IMR-90 (cell line): ENCODE results near the gene ZNF831. TPM values are rescaled to one million over a fixed set of nuclear protein-coding genes. Genes with fewer than 3 reads are reported as not detected.

Experiments
- ATAC-seq: fragments of 200-7000 bp; cut with Tn5 transposase; 2 replicates; pipeline ENCODE4 v1.9.1; 2020; ENCODE audit warnings: low read depth, mild to moderate bottlenecking, moderate library complexity
- BruUV-seq: library from RNA; stranded (reverse); fragments of 400-500 nt; replicated peaks from 2 replicates; lab custom pipeline; 2021; lab: Mats Ljungman, UMichigan
- CTCF ChIA-PET: fragments of 300-600 bp; formaldehyde crosslinking; extraction: SDS; loops from one replicate; lab custom pipeline; 2021; ENCODE audit warnings: antibody characterized with exemption; lab: Yijun Ruan, JAX
- POLR2A ChIA-PET: fragments of 300-600 bp; sonication (Branson Sonifier 250); formaldehyde crosslinking; loops from one replicate; lab custom pipeline; 2022; ENCODE audit warnings: antibody characterized with exemption; ENCODE audit not compliant: unreplicated experiment; lab: Charles Lee
- DNase-seq: peaks from one replicate; pipeline ENCODE4 v3.0.0; 2013
- H2AFZ ChIP-seq: replicated peaks from 2 replicates; pipeline ENCODE3; 2013; ENCODE audit warnings: low read length, mild to moderate bottlenecking; ENCODE audit not compliant: poor library complexity
- H2AK5ac ChIP-seq: 2 replicates; pipeline ENCODE4 v1.6.1; 2013; ENCODE audit warnings: low read depth, low read length, inconsistent platforms
- H2AK9ac ChIP-seq: replicated peaks from 2 replicates; pipeline ENCODE3; 2013; ENCODE audit warnings: mild to moderate bottlenecking, low read depth, low read length, moderate library complexity; ENCODE audit not compliant: poor library complexity
- H2BK120ac ChIP-seq: 2 replicates; pipeline ENCODE4 v1.6.1; 2013; ENCODE audit warnings: low read depth, low read length, inconsistent platforms
- H2BK15ac ChIP-seq: 3 replicates; pipeline ENCODE4 v1.6.1; 2013; ENCODE audit warnings: low read depth, low read length, inconsistent platforms
- H2BK20ac ChIP-seq: 2 replicates; pipeline ENCODE4 v1.6.1; 2013; ENCODE audit warnings: low read depth, mild to moderate bottlenecking, inconsistent platforms, low read length, moderate library complexity
- H2BK5ac ChIP-seq: 2 replicates; pipeline ENCODE4 v1.6.1; 2013; ENCODE audit warnings: mild to moderate bottlenecking, low read depth, low read length, inconsistent platforms; ENCODE audit not compliant: poor library complexity, severe bottlenecking
- H3K14ac ChIP-seq: replicated peaks from 2 replicates; pipeline ENCODE4 v1.6.1; 2013; ENCODE audit warnings: low read depth, low read length, inconsistent platforms
- H3K18ac ChIP-seq: 2 replicates; pipeline ENCODE4 v1.6.1; 2013; ENCODE audit warnings: low read depth, low read length, control low read depth
- H3K23ac ChIP-seq: 2 replicates; pipeline ENCODE4 v1.6.1; 2013; ENCODE audit warnings: low read depth, low read length, inconsistent platforms
- H3K27ac ChIP-seq: 2 replicates; pipeline ENCODE4 v1.5.1; 2013; ENCODE audit warnings: mild to moderate bottlenecking, control low read depth, low read length; ENCODE audit not compliant: insufficient read depth
- H3K27me3 ChIP-seq: 2 replicates; pipeline ENCODE4 v1.6.1; 2013; ENCODE audit warnings: low read length; ENCODE audit not compliant: control insufficient read depth, insufficient read depth
- H3K36me3 ChIP-seq: 2 replicates; pipeline ENCODE4 v1.6.1; 2013; ENCODE audit warnings: low read length, mixed read lengths; ENCODE audit not compliant: control insufficient read depth, insufficient read depth
- H3K4ac ChIP-seq: 2 replicates; pipeline ENCODE4 v1.6.1; 2013; ENCODE audit warnings: low read depth, low read length, inconsistent platforms
- H3K4me1 ChIP-seq: 2 replicates; pipeline ENCODE4 v1.6.1; 2013; ENCODE audit warnings: low read length, mixed read lengths; ENCODE audit not compliant: control insufficient read depth, insufficient read depth
- H3K4me2 ChIP-seq: 2 replicates; pipeline ENCODE4 v1.6.1; 2013; ENCODE audit warnings: low read depth, mild to moderate bottlenecking, control low read depth, low read length, moderate library complexity
- H3K4me3 ChIP-seq: 2 replicates; pipeline ENCODE4 v1.5.1; 2013; ENCODE audit warnings: low read depth, mild to moderate bottlenecking, control low read depth, low read length, moderate library complexity; ENCODE audit not compliant: insufficient read depth
- H3K56ac ChIP-seq: 2 replicates; pipeline ENCODE4 v1.6.1; 2013; ENCODE audit warnings: low read length, inconsistent platforms; ENCODE audit not compliant: insufficient read depth; ENCODE audit errors: extremely low read depth
- H3K79me1 ChIP-seq, 2 experiments: 2 replicates each; pipeline ENCODE4 v1.6.1; 2013; ENCODE audit warnings: low read length in 2 of 2, inconsistent platforms in 1 of 2, low read depth in 1 of 2
- H3K9ac ChIP-seq: 2 replicates; pipeline ENCODE4 v1.6.1; 2013; ENCODE audit warnings: low read depth, low read length, control low read depth
- H3K9me1 ChIP-seq: 2 replicates; pipeline ENCODE4 v1.6.1; 2013; ENCODE audit warnings: low read length, inconsistent platforms; ENCODE audit not compliant: insufficient read depth
- H3K9me3 ChIP-seq: 2 replicates; pipeline ENCODE4 v1.6.1; 2013; ENCODE audit warnings: low read length; ENCODE audit not compliant: control insufficient read depth, insufficient read depth
- H4K20me1 ChIP-seq: 2 replicates; pipeline ENCODE4 v1.6.1; 2013; ENCODE audit warnings: low read length, inconsistent platforms; ENCODE audit not compliant: insufficient read depth
- H4K5ac ChIP-seq: 2 replicates; pipeline ENCODE4 v1.6.1; 2013; ENCODE audit warnings: mild to moderate bottlenecking, low read depth, low read length, control low read depth
- H4K8ac ChIP-seq, 2 experiments: 2 replicates each; pipeline ENCODE4 v1.6.1; 2013; ENCODE audit warnings: low read depth in 2 of 2, low read length in 2 of 2, control low read depth in 1 of 2, inconsistent platforms in 1 of 2
- H4K91ac ChIP-seq: 2 replicates; pipeline ENCODE4 v1.6.1; 2013; ENCODE audit warnings: low read depth, low read length, inconsistent platforms; ENCODE audit not compliant: insufficient read depth
- BHLHE40 ChIP-seq: fragments of 150-350 bp; IDR thresholded peaks from 2 replicates; pipeline ENCODE4 v1.6.1; 2016; ENCODE audit warnings: mild to moderate bottlenecking, low read depth, low read length
- CEBPB ChIP-seq: IDR thresholded peaks from 2 replicates; pipeline ENCODE4 v1.6.1; 2012; ENCODE audit warnings: low read depth, low read length, improper control_type of control experiment
- CHD1 ChIP-seq: IDR thresholded peaks from 2 replicates; pipeline ENCODE4 v1.6.1; 2012; ENCODE audit warnings: low read depth, low read length, improper control_type of control experiment
- CTCF ChIP-seq: conservative IDR thresholded peaks from 2 replicates; pipeline ENCODE4 v1.5.1; 2012; ENCODE audit warnings: mild to moderate bottlenecking, low read depth, low read length, improper control_type of control experiment
- ELK1 ChIP-seq: fragments of 150-350 bp; IDR thresholded peaks from 2 replicates; pipeline ENCODE4 v1.6.1; 2016; ENCODE audit warnings: low read depth, mild to moderate bottlenecking, low read length, moderate library complexity, borderline replicate concordance
- FOS ChIP-seq: fragments of 150-350 bp; IDR thresholded peaks from 2 replicates; pipeline ENCODE4 v1.6.1; 2016; ENCODE audit warnings: low read depth, low read length
- MAFK ChIP-seq: IDR thresholded peaks from 2 replicates; pipeline ENCODE4 v1.6.1; 2012; ENCODE audit warnings: low read depth, low read length, improper control_type of control experiment
- MAZ ChIP-seq: IDR thresholded peaks from 2 replicates; pipeline ENCODE4 v1.6.1; 2012; ENCODE audit warnings: low read depth, mild to moderate bottlenecking, low read length, improper control_type of control experiment, moderate library complexity, borderline replicate concordance
- MXI1 ChIP-seq: IDR thresholded peaks from 2 replicates; pipeline ENCODE4 v1.6.1; 2012; ENCODE audit warnings: low read depth, mild to moderate bottlenecking, low read length, moderate library complexity, borderline replicate concordance
- NFE2L2 ChIP-seq: fragments of 150-350 bp; IDR thresholded peaks from 2 replicates; pipeline ENCODE4 v1.6.1; 2016; ENCODE audit warnings: low read depth, mild to moderate bottlenecking, low read length
- POLR2A ChIP-seq: IDR thresholded peaks from 2 replicates; pipeline ENCODE4 v1.6.1; 2012; ENCODE audit warnings: mild to moderate bottlenecking, low read depth, low read length
- RAD21 ChIP-seq: IDR thresholded peaks from 2 replicates; pipeline ENCODE4 v1.6.1; 2012; ENCODE audit warnings: low read length, improper control_type of control experiment
- RCOR1 ChIP-seq: IDR thresholded peaks from 2 replicates; pipeline ENCODE4 v1.6.1; 2012; ENCODE audit warnings: mild to moderate bottlenecking, low read length, improper control_type of control experiment; ENCODE audit not compliant: insufficient replicate concordance
- SMC3 ChIP-seq: fragments of 150-350 bp; IDR thresholded peaks from 2 replicates; pipeline ENCODE4 v1.6.1; 2016; ENCODE audit warnings: low read depth, mild to moderate bottlenecking, antibody characterized with exemption, low read length, moderate library complexity
- USF2 ChIP-seq: fragments of 150-350 bp; IDR thresholded peaks from 2 replicates; pipeline ENCODE4 v1.6.1; 2017; ENCODE audit warnings: mild to moderate bottlenecking, antibody characterized with exemption, low read length, low read depth
- WGBS, 2 experiments: methylation state at CpG; one replicate each; pipeline versions ENCODE4 v1.1.5 to v1.1.7; 2013; ENCODE audit warnings: missing lambda C conversion rate in 2 of 2; ENCODE audit not compliant: insufficient read length in 1 of 2; ENCODE audit errors: extremely low coverage in 2 of 2; 5-methylcytosine and 5-hydroxymethylcytosine counted together
- dilution Hi-C: fragments of 300-500 bp; cut with HindIII; formaldehyde crosslinking; loops from one replicate; pipeline ENCODE4 v1.14.3; 2018; ENCODE audit warnings: low sequenced_read_pairs; ENCODE audit not compliant: unreplicated experiment
- in situ Hi-C: fragments of 300-500 bp; cut with MboI; formaldehyde crosslinking; loops from 3 replicates; pipeline ENCODE4 v1.14.3; 2019; ENCODE audit warnings: low sequenced_read_pairs, inconsistent platforms, mixed read lengths
- intact Hi-C: fragments of 100-400 bp; cut with micrococcal nuclease; formaldehyde crosslinking; loops from 2 replicates; pipeline ENCODE4 v1.10.0; 2022
- polyA plus RNA-seq, 3 experiments: library from polyadenylated mRNA; depleted of rRNA; stranded (reverse); fragments of >200 nt; gene quantifications; 2 replicates each; pipeline ENCODE4 v1.2.3, GENCODE V29; 2012; ENCODE audit warnings: low replicate concordance in 1 of 3
- total RNA-seq: library from RNA; depleted of rRNA; stranded (reverse); fragments of >200 nt; gene quantifications from 2 replicates; pipeline ENCODE4 v1.2.3, GENCODE V29; 2012

Gene ZNF831
- total and polyA plus RNA-seq, 2 of the 4 experiments (the other 2 are of a cell fraction), result not detected

GRCh38 chr20:59159493-59160376, 3.9 kb upstream of the ZNF831 start:
- no peak overlapping the region for H2BK5ac ChIP-seq
- no peak overlapping the region for H3K14ac ChIP-seq
- no peaks in the 10 kb centered on the region for H3K36me3 ChIP-seq
- H4K20me1 ChIP-seq, result no peaks in the 10 kb centered on the region
- no peak overlapping the region for H3K4me3 ChIP-seq
- H3K79me1 ChIP-seq, result no peaks in the 10 kb centered on the region
- H3K18ac ChIP-seq, result no peak overlapping the region
- H2BK20ac ChIP-seq, result no peak overlapping the region
- no peaks in the 10 kb centered on the region for H3K4me1 ChIP-seq
- no peak overlapping the region for H2AFZ ChIP-seq
- no peak overlapping the region for H2AK9ac ChIP-seq
- no peak overlapping the region for H4K5ac ChIP-seq
- H3K4me2 ChIP-seq, result no peak overlapping the region
- H3K9me3 ChIP-seq, result no peaks in the 10 kb centered on the region
- no peaks in the 10 kb centered on the region; the same call in 1 of the 2 replicates for H3K9me1 ChIP-seq
- no peak for ATAC-seq
- H3K56ac ChIP-seq, result no peak overlapping the region
- H4K91ac ChIP-seq, result no peak overlapping the region
- no peaks in the 10 kb centered on the region for H3K27me3 ChIP-seq
- dilution Hi-C loops (no loop called here), in situ Hi-C loops (no loop called here), intact Hi-C loops (no loop called here)
- H2BK15ac ChIP-seq, result no peak overlapping the region
- no peak overlapping the region for H2BK120ac ChIP-seq
- no peak overlapping the region for H4K8ac ChIP-seq
- no peak overlapping the region for H3K4ac ChIP-seq
- no TSS peak for BruUV-seq
- ChIA-PET CTCF (no interaction called here), POLR2A (no interaction called here)
- H3K27ac ChIP-seq, result no peak overlapping the region
- H3K23ac ChIP-seq, result no peak overlapping the region
- H2AK5ac ChIP-seq, result no peak overlapping the region
- 57% methylated on average over 5 of the region's 18 CpGs; no CpG with 5 or more reads in 1 of the 2 experiments for WGBS, 2 experiments
- DNase-seq, result no peak
- H3K9ac ChIP-seq, result no peak overlapping the region
- TF ChIP-seq USF2, result no peak
- no peak for TF ChIP-seq CEBPB
- no peak for TF ChIP-seq MXI1
- TF ChIP-seq MAZ, result no peak
- TF ChIP-seq RCOR1, result no peak
- TF ChIP-seq MAFK, result no peak
- no peak for TF ChIP-seq CTCF
- TF ChIP-seq CHD1, result no peak
- TF ChIP-seq SMC3, result no peak
- no peak for TF ChIP-seq NFE2L2
- TF ChIP-seq ELK1, result no peak
- no peak for TF ChIP-seq FOS
- no peak for TF ChIP-seq BHLHE40
- no peak for TF ChIP-seq POLR2A
- no peak for TF ChIP-seq RAD21
